Loucy (cell line): ENCODE measurements around the gene ZDHHC14.

Experiments
- EZH2phosphoT487 ChIP-seq: fragments of 200-600 bp; IDR thresholded peaks from 2 replicates; pipeline ENCODE4 v1.6.1; 2018; ENCODE audit warnings: antibody characterized with exemption, mild to moderate bottlenecking, moderate library complexity, borderline replicate concordance
- TF ChIP-seq, protein P1 (sequence below): fragments of 200-600 bp; sonication (generic); conservative IDR thresholded peaks from 2 replicates; pipeline ENCODE4 v1.5.1; 2014; ENCODE audit warnings: mild to moderate bottlenecking, antibody characterized with exemption, low read length

DNA sequence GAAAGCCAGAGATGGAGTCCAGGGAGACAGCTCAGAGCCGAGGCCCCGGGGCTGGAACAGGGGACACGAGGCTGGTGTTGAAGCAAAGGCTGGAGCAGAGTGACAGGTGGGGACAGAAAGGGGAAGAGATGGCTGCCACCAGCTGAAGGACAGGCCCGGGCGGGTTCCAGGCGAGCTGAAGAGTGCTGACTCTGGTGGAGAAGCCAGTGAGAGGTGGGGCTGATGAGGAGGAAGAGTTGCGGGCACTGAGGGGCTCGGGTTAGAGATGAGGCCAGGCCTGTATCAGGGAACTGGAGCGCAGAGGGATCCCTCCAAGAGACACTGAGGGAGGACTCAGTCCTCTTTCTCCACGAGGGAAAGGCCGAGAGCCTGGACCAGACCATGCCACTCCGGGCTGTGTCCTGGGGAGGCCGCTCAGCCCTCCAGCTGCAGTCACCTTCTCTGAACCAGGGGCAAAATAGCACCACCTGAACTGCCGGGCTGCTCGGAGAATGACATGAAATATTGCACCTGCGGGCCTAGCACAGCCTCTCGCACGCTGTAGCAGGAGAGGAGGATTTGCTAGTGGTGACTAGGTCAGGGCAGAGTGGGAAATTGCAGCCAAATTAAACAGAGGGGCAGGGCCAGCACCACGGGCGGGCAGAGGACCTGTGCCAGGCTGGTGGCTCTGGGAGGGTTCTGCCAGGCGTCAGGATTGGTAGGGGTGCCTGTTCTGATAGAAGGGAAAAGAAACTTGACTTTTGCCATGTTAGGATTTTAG, 175.9 kb downstream of the ZDHHC14 start:
- TF ChIP-seq, protein P1, sequence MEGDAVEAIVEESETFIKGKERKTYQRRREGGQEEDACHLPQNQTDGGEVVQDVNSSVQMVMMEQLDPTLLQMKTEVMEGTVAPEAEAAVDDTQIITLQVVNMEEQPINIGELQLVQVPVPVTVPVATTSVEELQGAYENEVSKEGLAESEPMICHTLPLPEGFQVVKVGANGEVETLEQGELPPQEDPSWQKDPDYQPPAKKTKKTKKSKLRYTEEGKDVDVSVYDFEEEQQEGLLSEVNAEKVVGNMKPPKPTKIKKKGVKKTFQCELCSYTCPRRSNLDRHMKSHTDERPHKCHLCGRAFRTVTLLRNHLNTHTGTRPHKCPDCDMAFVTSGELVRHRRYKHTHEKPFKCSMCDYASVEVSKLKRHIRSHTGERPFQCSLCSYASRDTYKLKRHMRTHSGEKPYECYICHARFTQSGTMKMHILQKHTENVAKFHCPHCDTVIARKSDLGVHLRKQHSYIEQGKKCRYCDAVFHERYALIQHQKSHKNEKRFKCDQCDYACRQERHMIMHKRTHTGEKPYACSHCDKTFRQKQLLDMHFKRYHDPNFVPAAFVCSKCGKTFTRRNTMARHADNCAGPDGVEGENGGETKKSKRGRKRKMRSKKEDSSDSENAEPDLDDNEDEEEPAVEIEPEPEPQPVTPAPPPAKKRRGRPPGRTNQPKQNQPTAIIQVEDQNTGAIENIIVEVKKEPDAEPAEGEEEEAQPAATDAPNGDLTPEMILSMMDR: no peak
- no peak for TF ChIP-seq EZH2phosphoT487
